Sciatic nerve (tissue), 2 donors: ENCODE measurements around the gene ERBB2. TPM values are rescaled to one million over a fixed set of nuclear protein-coding genes. Genes with fewer than 3 reads are reported as not detected.
A peak's percentile ranks its signal among the peaks of the same experiment; 100 is the strongest.
"Not testable (repeated sequence)": the region's sequence is repeated elsewhere in the genome, so short reads cannot be mapped to it uniquely, and the experiment has no call there.

ENCODE experiments used
- ATAC-seq: fragments of 200-7000 bp; cut with Tn5 transposase; one replicate; pipeline ENCODE4 v1.9.1; 2020; ENCODE audit warnings: mild to moderate bottlenecking, moderate library complexity
- DNase-seq: peaks from one replicate; pipeline ENCODE4 v3.0.0-alpha.2; 2020; ENCODE audit warnings: low spot score
- intact Hi-C: fragments of 100-400 bp; cut with DNase I; formaldehyde crosslinking; loops from one replicate; pipeline ENCODE4 v1.14.2; 2022
- total RNA-seq: library from RNA; stranded (reverse); fragmentation: NEBNext Ultra II Directional; extraction: Animal tissue kit (Norgen Biotek cat#: 25700); gene quantifications from one replicate; pipeline ENCODE4 v1.2.1, GENCODE V29; 2021
- donor health status: DM: no; HTN: no; CAD: no.
- donor health status: DM: no; HTN: no; CAD: no.

ERBB2 gene
- total RNA-seq, 1 donor from 2014 or later: 131 TPM

- no peak for DNase-seq
- ATAC-seq: no peak
- intact Hi-C loops: loop anchor here (5.0 kb wide), 1 partner anchor 129 kb away; no protein-coding TSS in a partner anchor
These were observed 51.2 kb downstream of the ERBB2 start for GRCh38 chr17:39751016-39751543.

DNA sequence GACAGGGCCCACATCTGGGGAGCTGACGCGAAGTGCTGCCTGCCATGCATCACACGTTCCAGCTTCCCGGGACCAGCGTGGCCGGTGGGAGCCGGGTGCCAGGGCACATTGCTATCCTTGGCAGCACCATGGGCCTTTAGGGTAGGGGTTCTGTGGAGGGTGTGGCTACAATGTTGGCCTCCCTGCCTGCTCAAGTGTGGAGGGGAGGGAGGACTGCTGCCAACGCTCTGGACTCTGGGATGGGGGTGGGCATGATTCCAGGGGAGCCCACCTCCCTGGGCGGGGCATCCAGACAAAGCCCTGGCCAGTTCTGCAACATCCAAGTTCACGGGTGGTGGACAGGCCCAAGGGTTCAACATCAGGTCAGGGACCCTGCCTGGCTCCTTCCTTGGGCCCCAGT, 51.8 kb downstream of the ERBB2 start:
- intact Hi-C loops: loop anchor here (5.0 kb wide), 1 partner anchor 129 kb away; no protein-coding TSS in a partner anchor
- no peak for ATAC-seq
- no peak for DNase-seq

- DNase-seq: no peak
- intact Hi-C loops: loop anchor here (5.0 kb wide), 1 partner anchor 130 kb away; no protein-coding TSS in a partner anchor
- no peak for ATAC-seq
These were observed 52.5 kb downstream of the ERBB2 start for GRCh38 chr17:39752241-39752881.

DNA sequence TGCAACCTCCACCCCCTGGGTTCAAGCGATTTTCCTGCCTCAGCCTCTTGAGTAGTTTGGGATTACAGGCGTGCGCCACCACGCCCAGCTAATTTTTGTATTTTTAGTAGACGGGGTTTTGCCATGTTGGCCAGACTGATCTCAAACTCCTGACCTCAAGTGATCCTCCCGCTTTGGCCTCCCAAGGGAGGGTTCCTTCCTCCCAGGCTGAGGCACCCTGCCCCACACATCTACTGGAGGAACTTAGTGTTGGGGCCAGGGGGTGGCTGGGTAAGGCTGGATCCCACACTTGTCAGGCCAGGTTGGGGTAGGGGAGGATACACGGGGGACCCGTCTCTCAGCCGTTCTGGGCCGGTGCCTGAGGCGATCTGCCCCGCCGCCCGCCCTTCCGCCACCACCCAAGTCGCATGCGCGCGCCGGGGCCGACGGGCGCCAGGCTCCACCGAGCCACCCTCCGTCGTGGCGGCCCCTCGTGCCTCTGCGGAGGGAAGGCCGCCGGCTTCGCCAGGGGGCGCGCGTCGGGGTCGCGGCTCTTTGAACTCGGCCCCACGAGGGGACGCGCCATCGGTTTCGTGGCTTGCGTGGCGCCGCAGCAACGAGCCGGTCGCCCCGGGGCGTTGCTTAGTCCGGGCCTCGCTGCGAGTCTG, 53.8 kb downstream of the ERBB2 start:
- DNase-seq (no peak), ATAC-seq (peak; percentile 46)
- intact Hi-C loops: loop anchor here (5.0 kb wide), 1 partner anchor 131 kb away; no protein-coding TSS in a partner anchor

- peak; percentile 94 for DNase-seq
- ATAC-seq: peak; percentile 96
- intact Hi-C loops: loop anchor here (5.0 kb wide), 1 partner anchor 132 kb away; no protein-coding TSS in a partner anchor
These were observed 54.5 kb downstream of the ERBB2 start for GRCh38 chr17:39754161-39754957.

GRCh38 chr17:39754958-39755553, 55.2 kb downstream of the ERBB2 start:
- ATAC-seq (peak; percentile 32), DNase-seq (no peak)
- intact Hi-C loops: loop anchor here (5.0 kb wide), 1 partner anchor 133 kb away; no protein-coding TSS in a partner anchor

DNA sequence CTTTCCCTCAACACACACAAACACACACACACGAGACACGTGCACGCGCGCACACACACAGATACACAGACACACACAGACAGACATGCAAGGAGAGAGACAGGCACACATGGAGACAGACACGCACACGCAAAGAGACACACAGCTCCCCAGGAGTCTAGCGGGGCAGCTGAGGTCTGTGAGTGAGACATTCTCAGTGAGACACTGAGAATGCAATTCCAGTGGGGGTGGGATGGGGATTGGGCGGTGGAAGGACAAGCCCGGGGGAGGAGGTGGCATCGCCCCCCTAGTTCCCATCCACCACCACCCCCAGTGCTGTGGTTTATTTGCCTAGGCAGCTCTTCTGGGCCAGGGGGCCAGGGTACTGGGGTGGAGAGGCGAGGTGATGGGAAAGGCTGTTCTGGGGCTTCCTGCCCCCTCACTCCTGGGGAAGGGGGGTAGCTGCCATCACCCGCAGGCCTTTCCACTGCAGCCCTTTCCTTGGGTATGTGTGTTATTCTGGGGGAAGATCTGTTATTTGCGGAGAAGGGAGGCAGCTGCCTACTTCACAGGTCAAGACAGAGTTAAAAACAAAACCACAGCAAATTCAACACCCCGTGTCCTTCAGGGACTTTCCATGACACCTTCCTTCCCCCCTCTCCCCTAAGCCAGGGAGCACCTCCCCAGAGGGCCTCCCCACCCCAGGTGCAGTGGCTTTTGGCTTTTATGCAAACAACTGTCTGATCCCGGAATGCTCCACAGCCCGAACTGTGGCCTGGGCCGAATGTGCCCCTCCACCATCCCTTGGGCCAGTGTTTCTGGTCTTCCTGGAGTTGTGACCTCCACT, 55.9 kb downstream of the ERBB2 start:
- DNase-seq (no peak), ATAC-seq (no peak)
- intact Hi-C loops: no loop called here

DNA sequence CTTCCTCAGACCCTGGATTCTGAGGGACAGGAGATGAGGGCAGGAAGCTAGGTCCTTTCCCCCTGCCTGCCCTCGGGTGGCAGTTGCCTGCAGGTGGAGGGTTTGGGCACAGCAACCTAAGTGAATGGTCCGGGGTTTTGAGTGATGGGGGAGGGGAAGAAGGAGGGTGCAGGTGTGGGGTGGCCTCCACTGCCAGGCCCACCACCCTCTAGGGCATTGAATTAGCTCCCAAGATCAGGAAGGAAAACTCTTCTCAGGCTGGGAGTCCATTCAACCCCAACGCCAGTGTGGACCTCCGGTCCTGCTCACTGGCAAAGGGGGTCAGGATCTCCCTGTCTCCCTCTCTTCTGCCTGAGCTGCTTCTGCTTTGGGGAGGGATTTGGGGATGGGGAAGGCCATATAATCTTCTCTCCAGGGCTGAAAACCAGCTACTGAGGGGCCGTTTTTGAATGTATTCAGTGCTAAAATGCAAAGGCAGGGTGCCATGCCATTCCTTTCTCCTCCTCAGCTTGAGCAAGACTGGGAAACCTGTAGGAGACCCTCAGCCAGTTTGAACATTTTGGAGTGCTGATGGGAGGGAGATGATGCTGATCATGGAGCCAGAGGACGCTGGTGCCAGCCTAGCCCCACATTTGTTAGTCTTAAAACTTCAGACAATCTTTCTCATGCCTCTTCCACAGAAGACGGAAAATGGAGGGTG, 56.7 kb downstream of the ERBB2 start:
- DNase-seq (no peak), ATAC-seq (no peak)
- intact Hi-C loops: no loop called here

DNA sequence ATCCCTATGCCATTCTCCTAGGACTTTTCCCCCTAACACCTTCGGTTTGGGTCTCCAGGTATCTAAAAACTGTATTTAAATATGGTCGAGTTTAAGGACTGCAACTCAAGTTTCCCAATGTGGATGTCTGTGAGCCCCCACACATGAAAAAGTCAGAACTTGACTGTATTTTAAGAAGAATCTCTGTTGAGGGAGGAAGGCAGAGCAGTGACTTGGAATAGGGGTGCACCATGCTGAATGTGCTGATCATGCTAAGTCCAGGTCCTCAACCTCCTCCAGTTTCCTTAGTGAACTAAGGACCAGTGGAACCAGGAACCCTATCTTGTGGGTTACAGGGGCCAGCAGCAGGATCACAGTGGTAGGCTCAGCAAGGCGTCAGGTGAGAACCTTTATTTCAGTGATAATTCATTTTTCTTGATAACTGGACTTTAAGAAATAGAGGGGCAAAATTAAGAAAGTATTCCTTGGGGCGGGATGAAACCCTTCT, 57.4 kb downstream of the ERBB2 start:
- no peak for ATAC-seq
- intact Hi-C loops: no loop called here

DNA sequence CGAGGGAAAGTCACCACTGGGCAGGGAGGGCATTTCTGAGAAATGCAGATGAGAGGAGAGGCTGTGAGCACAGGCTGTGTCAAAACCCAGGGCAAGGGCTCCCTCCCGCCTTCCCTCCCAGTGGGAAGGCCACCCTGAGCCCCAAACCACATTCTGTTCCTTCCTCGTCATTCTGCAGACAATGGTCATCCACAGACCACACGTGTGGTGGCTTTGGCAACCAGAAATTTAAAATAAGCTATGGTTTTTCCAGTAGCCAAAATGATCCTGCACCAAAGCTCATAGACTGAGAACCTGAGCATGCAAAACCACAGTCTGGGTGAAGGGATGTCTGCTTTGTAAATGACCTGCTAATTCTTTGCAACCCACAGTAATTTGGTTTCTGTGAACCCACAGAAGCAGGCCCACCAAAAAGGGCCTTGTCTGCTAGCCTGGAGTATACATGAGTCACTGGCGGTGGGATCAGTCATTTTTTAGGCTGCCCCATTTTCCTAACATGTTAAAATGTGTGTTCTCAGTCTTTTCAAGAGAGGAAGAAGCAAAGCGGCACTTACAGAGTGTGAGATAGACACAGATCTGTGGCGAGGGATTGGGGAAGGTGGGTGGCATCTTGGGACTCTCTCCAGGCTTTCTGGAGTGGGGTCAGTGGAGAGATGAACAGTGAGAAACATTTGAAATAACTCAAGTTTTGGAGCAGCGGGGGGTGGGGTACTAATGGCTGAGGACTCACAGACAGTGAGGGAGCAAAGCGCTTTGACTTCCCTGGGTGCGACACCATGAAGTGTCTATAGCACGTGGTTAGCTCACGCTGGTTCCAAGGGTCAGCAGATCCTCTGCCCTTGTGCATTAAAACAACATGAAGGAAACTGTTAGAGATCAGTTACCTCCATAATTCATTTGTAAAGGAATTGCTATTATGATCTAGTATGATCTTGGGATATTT, 58.3 kb downstream of the ERBB2 start:
- DNase-seq (no peak), ATAC-seq (no peak)
- intact Hi-C loops: no loop called here

More for the DNA sequence above, 57.4 kb downstream of the ERBB2 start:
- DNase-seq: no peak

GRCh38 chr17:39759204-39759603, 59.3 kb downstream of the ERBB2 start:
- DNase-seq (no peak), ATAC-seq (no peak)
- intact Hi-C loops: no loop called here

DNA sequence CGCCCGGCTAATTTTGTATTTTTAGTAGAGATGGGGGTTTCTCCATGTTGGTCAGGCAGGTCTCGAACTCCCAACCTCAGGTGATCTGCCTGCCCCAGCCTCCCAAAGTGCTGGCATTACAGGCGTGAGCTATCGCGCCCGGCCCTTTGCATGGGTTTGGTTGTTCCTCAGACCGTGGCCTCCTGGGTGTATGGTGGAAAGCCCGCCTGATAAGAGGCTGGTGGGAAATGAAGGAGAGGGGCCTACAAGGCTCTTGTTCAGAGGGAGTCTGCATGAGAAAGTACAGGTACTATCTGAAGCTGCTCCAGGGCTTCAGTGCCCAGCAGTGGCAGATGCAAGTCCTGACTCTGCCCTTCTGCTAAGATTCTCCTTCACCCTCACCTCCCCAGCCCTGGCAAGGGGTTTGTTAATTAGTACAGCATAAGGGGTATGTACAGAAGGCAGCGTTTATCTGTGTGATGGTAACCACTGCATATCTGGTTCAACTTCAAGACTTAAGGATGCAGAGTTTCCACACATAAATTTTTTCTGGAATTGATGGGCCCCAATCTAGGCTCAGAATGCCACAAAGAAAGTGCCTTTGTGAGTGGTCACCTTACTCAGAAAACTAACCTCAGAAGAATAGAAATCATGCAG, 62.1 kb downstream of the ERBB2 start:
- intact Hi-C loops: no loop called here
- DNase-seq: no peak
- no peak for ATAC-seq

DNA sequence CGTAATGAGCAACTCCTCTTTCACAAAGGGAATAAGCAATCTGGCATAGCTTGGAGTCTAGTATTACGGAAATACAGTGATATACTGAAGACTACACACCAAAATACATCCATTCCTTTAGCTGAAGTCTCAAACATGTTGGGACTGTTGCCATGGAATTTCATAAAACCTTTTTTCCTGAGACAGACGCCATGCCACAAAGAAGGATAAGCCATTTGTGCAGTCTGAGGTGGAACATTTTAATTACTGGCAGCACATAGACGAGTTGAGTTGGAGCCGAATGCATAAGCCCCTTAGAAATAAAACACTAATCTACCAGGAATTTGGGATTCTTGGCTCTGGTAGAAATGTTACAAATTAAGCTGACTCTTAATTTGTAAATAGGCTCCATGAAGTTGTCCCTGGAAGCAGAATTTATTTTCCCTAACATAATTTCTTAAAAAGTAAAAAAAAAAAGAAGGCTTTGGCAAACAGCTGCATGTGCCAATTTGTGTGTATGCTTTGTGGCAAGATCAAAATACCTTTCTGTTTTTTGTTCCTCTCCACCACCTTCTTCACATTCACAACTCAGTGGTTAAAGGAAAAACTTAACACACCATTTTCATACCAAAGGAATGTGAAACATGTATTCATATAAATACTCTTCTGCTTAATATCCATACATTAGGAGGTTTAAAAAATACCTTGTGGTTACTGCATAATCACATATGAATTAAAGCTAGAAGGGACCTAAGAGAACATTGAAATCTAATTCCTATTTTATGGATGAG, 63.4 kb downstream of the ERBB2 start:
- DNase-seq: no peak
- ATAC-seq: no peak
- intact Hi-C loops: no loop called here

GRCh38 chr17:39764171-39764570, 64.3 kb downstream of the ERBB2 start:
- intact Hi-C loops, ATAC-seq, DNase-seq: not testable (repeated sequence)

GRCh38 chr17:39765175-39765574, 65.3 kb downstream of the ERBB2 start:
- intact Hi-C loops: no loop called here
- ATAC-seq: no peak
- no peak for DNase-seq
